ENCODE measurements around the gene CD163. TPM values are rescaled to one million over a fixed set of nuclear protein-coding genes. Genes with fewer than 3 reads are reported as not detected.

Gene CD163
- total RNA-seq, 2 donors from 2014 or later, result 19.4 to 85.6 TPM

DNA sequence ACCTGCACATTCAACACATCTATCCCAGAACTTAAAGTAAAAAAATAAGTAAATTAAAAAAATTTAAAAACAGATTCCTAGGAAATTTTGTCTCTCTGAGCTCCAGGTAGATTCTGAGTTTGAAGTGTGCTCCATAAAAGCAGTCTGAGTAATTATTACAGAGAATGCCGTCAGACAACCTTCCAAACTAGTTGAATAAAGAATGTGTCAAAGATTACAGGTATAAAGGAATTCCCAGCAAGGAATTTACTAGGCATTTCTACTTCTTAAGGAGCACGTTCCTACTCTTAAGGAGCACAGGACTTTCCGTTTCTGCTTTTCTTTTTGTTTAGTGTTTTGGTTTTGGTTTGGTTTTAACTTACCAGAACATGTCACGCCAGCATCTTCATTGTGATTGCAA is 7.1 kb downstream of the CD163 start:
- WGBS, 2 donors, result 49 to 65% methylated on average over 4 of the region's 4 CpGs
- intact Hi-C loops (cut with DNase I), result no loop called here
- no peak overlapping the region for H3K4me3 ChIP-seq
- no peak for ATAC-seq
- H3K27ac ChIP-seq, result no peak overlapping the region
- H3K4me1 ChIP-seq, result no peaks in the 10 kb centered on the region
- no peaks in the 10 kb centered on the region for H3K27me3 ChIP-seq
- H3K9me3 ChIP-seq, result no peaks in the 10 kb centered on the region
- TF ChIP-seq, protein P1, sequence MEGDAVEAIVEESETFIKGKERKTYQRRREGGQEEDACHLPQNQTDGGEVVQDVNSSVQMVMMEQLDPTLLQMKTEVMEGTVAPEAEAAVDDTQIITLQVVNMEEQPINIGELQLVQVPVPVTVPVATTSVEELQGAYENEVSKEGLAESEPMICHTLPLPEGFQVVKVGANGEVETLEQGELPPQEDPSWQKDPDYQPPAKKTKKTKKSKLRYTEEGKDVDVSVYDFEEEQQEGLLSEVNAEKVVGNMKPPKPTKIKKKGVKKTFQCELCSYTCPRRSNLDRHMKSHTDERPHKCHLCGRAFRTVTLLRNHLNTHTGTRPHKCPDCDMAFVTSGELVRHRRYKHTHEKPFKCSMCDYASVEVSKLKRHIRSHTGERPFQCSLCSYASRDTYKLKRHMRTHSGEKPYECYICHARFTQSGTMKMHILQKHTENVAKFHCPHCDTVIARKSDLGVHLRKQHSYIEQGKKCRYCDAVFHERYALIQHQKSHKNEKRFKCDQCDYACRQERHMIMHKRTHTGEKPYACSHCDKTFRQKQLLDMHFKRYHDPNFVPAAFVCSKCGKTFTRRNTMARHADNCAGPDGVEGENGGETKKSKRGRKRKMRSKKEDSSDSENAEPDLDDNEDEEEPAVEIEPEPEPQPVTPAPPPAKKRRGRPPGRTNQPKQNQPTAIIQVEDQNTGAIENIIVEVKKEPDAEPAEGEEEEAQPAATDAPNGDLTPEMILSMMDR (IDR thresholded peaks at IDR 0.05), result no peak
- no peak for TF ChIP-seq POLR2A (IDR thresholded peaks at IDR 0.05)
- no peaks in the 10 kb centered on the region for H3K36me3 ChIP-seq (replicated peaks in 1 of 2; ENCODE audit: insufficient read depth in 1 of 2, low read depth in 2 of 2)
- no peak for DNase-seq

DNA sequence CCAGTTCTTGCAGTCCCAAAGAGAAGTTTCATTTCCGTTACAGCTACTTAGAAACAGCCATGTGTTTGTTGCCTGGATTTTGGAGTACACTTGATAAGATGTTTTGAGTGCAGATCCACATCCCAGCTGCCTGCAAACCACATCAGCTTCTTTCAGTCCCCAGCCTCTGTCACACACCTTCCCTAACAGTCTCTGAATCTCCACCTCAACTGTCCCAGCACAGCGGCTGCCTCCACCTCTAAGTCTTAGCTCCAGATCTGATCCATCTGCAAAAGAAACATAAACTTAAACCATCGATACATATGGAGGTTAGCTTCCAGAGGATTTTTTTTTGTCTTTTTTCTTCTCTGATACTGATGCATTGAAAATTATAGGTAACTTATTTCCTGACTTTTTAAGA is 8.4 kb downstream of the CD163 start:
- Histone ChIP-seq H3K27me3 (no peaks in the 10 kb centered on the region), H3K27ac (no peak overlapping the region), H3K4me1 (no peaks in the 10 kb centered on the region), H3K4me3 (no peak overlapping the region), H3K36me3 (replicated peaks in 1 of 2; ENCODE audit: insufficient read depth in 1 of 2, low read depth in 2 of 2) (no peaks in the 10 kb centered on the region), H3K9me3 (no peaks in the 10 kb centered on the region)
- no peak for DNase-seq
- no peak for ATAC-seq
- TF ChIP-seq POLR2A (IDR thresholded peaks at IDR 0.05), result no peak
- TF ChIP-seq, protein P1 (IDR thresholded peaks at IDR 0.05), result no peak
- WGBS, 2 donors, result 86 to 89% methylated on average over 3 of the region's 3 CpGs
- intact Hi-C loops (cut with DNase I), result no loop called here

DNA sequence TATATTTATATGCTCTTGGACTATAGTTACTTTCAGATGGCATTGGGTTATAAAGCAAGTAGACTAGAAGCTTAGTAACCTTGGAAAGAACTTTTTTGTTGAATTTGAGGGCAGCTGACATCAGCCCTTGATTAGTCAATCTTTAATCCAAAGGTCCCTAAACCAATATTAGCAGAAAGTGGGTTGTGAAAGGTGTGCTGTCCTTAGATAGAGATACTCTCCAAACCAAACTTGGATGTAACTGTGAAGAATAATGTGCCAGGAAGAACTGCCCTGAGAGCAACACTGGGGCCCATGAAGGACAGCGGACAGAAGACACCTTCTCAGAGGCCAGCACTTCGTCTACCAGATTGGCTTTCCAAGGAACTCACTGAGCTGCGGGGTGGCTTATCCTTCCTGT is 10.6 kb downstream of the CD163 start:
- TF ChIP-seq POLR2A (IDR thresholded peaks at IDR 0.05), result no peak
- TF ChIP-seq, protein P1 (IDR thresholded peaks at IDR 0.05), result no peak
- WGBS, 2 donors, result 73 to 83% methylated on average over 3 of the region's 3 CpGs
- intact Hi-C loops (cut with DNase I), result no loop called here
- no peak for ATAC-seq
- H3K27ac ChIP-seq, result no peak overlapping the region
- DNase-seq, result no peak
- no peaks in the 10 kb centered on the region for H3K36me3 ChIP-seq (replicated peaks in 1 of 2; ENCODE audit: insufficient read depth in 1 of 2, low read depth in 2 of 2)
- H3K9me3 ChIP-seq, result no peaks in the 10 kb centered on the region
- H3K4me3 ChIP-seq, result no peak overlapping the region
- no peaks in the 10 kb centered on the region for H3K27me3 ChIP-seq
- H3K4me1 ChIP-seq, result no peaks in the 10 kb centered on the region

DNA sequence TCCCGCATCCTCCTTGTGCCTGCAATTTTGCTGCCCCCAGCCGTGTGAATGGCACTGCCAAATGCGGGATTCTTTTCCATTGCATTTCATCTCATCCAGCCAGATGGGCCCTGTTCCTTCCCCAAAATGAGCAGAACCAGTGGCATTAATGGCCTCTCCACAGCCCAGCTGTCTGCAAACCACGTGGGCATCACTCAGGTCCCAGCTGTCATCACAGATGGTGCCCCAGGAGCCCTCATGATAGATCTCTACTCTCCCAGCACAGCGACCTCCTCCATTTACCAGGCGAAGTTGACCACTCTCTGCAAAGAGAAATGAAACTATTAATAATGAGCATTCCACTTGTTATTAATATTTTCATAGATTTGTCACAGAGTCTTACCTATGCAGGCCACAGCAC is 17.1 kb downstream of the CD163 start:
- Histone ChIP-seq H3K4me1 (no peaks in the 10 kb centered on the region), H3K9me3 (no peaks in the 10 kb centered on the region), H3K4me3 (no peak overlapping the region), H3K36me3 (replicated peaks in 1 of 2; ENCODE audit: insufficient read depth in 1 of 2, low read depth in 2 of 2) (no peaks in the 10 kb centered on the region), H3K27ac (no peak overlapping the region), H3K27me3 (no peaks in the 10 kb centered on the region)
- no peak for ATAC-seq
- DNase-seq, result no peak
- intact Hi-C loops (cut with DNase I), result no loop called here
- TF ChIP-seq POLR2A (IDR thresholded peaks at IDR 0.05), result no peak
- TF ChIP-seq, protein P1 (IDR thresholded peaks at IDR 0.05), result no peak
- WGBS, 2 donors, result 77 to 83% methylated on average over 6 of the region's 6 CpGs

DNA sequence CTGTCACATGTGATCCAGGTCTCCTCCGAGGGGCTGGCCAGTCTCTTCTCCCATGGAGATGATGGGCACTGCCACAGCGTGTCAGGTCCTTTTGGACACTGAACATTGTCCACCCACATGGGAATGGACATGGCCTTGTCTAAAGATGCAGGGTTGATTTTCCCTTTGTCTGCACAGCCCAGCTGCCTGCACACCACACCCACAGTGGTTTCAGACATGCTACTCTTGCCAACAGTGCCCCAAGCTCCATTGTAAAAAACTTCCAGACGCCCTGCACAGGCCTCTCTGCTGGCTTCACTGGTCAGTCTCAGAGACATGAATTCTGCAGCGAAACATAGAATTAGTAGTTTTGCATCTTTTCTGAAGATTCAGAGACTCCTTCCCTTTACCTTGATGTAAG is 18.5 kb downstream of the CD163 start:
- Histone ChIP-seq H3K27me3 (no peaks in the 10 kb centered on the region), H3K27ac (no peak overlapping the region), H3K36me3 (replicated peaks in 1 of 2; ENCODE audit: insufficient read depth in 1 of 2, low read depth in 2 of 2) (no peaks in the 10 kb centered on the region), H3K9me3 (no peaks in the 10 kb centered on the region), H3K4me1 (no peaks in the 10 kb centered on the region), H3K4me3 (no peak overlapping the region)
- TF ChIP-seq, protein P1 (IDR thresholded peaks at IDR 0.05), result no peak
- no peak for TF ChIP-seq POLR2A (IDR thresholded peaks at IDR 0.05)
- ATAC-seq, result no peak
- DNase-seq, result no peak
- intact Hi-C loops (cut with DNase I), result no loop called here
- 33 to 74% methylated on average over 4 of the region's 4 CpGs for WGBS, 2 donors
